SK-N-SH treated with all-trans-retinoic acid at 6 μM for 48 hours (cell line): ENCODE results near the gene PCDH9.

Experiments used
- ARNTL ChIP-seq: fragments of 450-650 bp; formaldehyde crosslinking; IDR thresholded peaks from 2 replicates; pipeline ENCODE4 v1.5.0; 2020; ENCODE audit warnings: low read depth, mild to moderate bottlenecking, moderate library complexity, borderline replicate concordance
- ZC3H10 ChIP-seq: fragments of 250-450 bp; sonication (Bioruptor Pico); IDR thresholded peaks from 2 replicates; pipeline ENCODE4 v1.5.1; 2021; ENCODE audit warnings: mild to moderate bottlenecking, moderate library complexity
- ZFP3 ChIP-seq: fragments of 250-450 bp; sonication (Bioruptor Pico); IDR thresholded peaks from 2 replicates; pipeline ENCODE4 v1.5.0; 2020; ENCODE audit warnings: mild to moderate bottlenecking, moderate library complexity
- ZFP30 ChIP-seq: fragments of 450-650 bp; formaldehyde crosslinking; IDR thresholded peaks from 2 replicates; pipeline ENCODE4 v1.5.0; 2022; ENCODE audit warnings: mild to moderate bottlenecking, moderate library complexity

- TF ChIP-seq ZFP30 (no peak), ZFP3 (CRISPR knock-in tag) (no peak), ARNTL (CRISPR knock-in tag) (no peak), ZC3H10 (CRISPR knock-in tag) (no peak)
Measured at GRCh38 chr13:66577358-66577757, 652.8 kb downstream of the PCDH9 start.
